HCT116 (cell line): ENCODE results near the gene FNDC8.

Experiments
- ATF3 ChIP-seq: IDR thresholded peaks from 2 replicates; pipeline ENCODE4 v1.6.1; 2012
- CEBPB ChIP-seq: IDR thresholded peaks from 2 replicates; pipeline ENCODE4 v1.6.1; 2012; ENCODE audit warnings: low read depth
- CTCF ChIP-seq, 3 experiments: fragments of 200-600 bp in 1 of 3; sonication (generic) in 1 of 3; IDR thresholded peaks in 2 of 3; conservative IDR thresholded peaks in 1 of 3; 2 replicates each; pipeline ENCODE4 v1.5.1; 2012 to 2017; ENCODE audit warnings: low read depth in 2 of 3, low read length in 2 of 3, antibody characterized with exemption in 1 of 3, borderline replicate concordance in 1 of 3, control low read depth in 1 of 3, mild to moderate bottlenecking in 1 of 3, mixed read lengths in 1 of 3, mixed run types in 1 of 3, moderate library complexity in 1 of 3; ENCODE audit not compliant: insufficient read depth in 1 of 3
- EGR1 ChIP-seq: IDR thresholded peaks from 2 replicates; pipeline ENCODE4 v1.6.1; 2012; ENCODE audit warnings: low read depth
- POLR2A ChIP-seq: IDR thresholded peaks from 2 replicates; pipeline ENCODE4 v1.7.0; 2011; ENCODE audit warnings: borderline replicate concordance; ENCODE audit not compliant: insufficient read depth, insufficient read length; ENCODE audit errors: extremely low read depth
- POLR2AphosphoS5 ChIP-seq: IDR thresholded peaks from 2 replicates; pipeline ENCODE4 v1.6.1; 2011; ENCODE audit warnings: mild to moderate bottlenecking, low read depth, low read length, moderate library complexity
- RAD21 ChIP-seq: IDR thresholded peaks from 2 replicates; pipeline ENCODE4 v1.6.1; 2012; ENCODE audit warnings: low read depth, mild to moderate bottlenecking
- REST ChIP-seq: IDR thresholded peaks from 2 replicates; pipeline ENCODE4 v1.6.1; 2012; ENCODE audit warnings: low read depth
- SRF ChIP-seq: IDR thresholded peaks from 2 replicates; pipeline ENCODE4 v1.6.1; 2012; ENCODE audit warnings: low read depth
- ZNF274 ChIP-seq: fragments of 200-500 bp; sonication (Bioruptor generic); IDR thresholded peaks from 2 replicates; pipeline ENCODE4 v1.6.1; 2014; ENCODE audit warnings: mild to moderate bottlenecking, low read depth, low read length, inconsistent platforms

GRCh38 chr17:35086164-35086563, 35.3 kb upstream of the FNDC8 start:
- no peak for TF ChIP-seq ZNF274
- TF ChIP-seq REST, result no peak
- TF ChIP-seq CTCF (IDR thresholded peaks at IDR 0.05 in 2 of 3, conservative IDR thresholded peaks at IDR 0.05 in 1 of 3; ENCODE audit: borderline replicate concordance in 1 of 3, insufficient read depth in 1 of 3, low read depth in 2 of 3, low read length in 2 of 3), result no peak
- TF ChIP-seq ATF3, result no peak
- no peak for TF ChIP-seq CEBPB
- TF ChIP-seq POLR2AphosphoS5, result no peak
- TF ChIP-seq POLR2A, result no peak
- no peak for TF ChIP-seq EGR1
- no peak for TF ChIP-seq SRF
- TF ChIP-seq RAD21, result no peak
